Inflammatory macrophage treated with lipopolysaccharide for 1 hour (primary cell): ENCODE results near the gene PLA2G4E.

ENCODE experiments used
- DNase-seq, 2 donors: peaks; one replicate each; pipeline ENCODE4 v3.0.0-alpha.2; 2020 to 2022

Gene PLA2G4E

GRCh38 chr15:41974041-41974440 is 46.8 kb downstream of the PLA2G4E start:
- DNase-seq = no peak

GRCh38 chr15:41972253-41973242 is 48.3 kb downstream of the PLA2G4E start, which contains the start of gene EHD4:
EHD4 (minus strand) TSS chr15:41972557; CDS start chr15:41972494, 63 bp downstream.
- DNase-seq = peak; percentile 99 to 100

GRCh38 chr15:41971895-41972252 is 49.0 kb downstream of the PLA2G4E start:
- peak in 1 of 2 donors; percentile 9 for DNase-seq

- DNase-seq = peak; percentile 62 to 75
Measured at GRCh38 chr15:41971089-41971894, 49.5 kb downstream of the PLA2G4E start.

- DNase-seq = no peak
Measured at GRCh38 chr15:41970456-41970855, 50.4 kb downstream of the PLA2G4E start.

- DNase-seq = peak; percentile 29 to 44
Measured at GRCh38 chr15:41969851-41970431, 50.9 kb downstream of the PLA2G4E start.

GRCh38 chr15:41968701-41969100 is 52.1 kb downstream of the PLA2G4E start:
- DNase-seq = peak; percentile 58 to 77

GRCh38 chr15:41967506-41968206 is 53.2 kb downstream of the PLA2G4E start:
- DNase-seq = peak; percentile 92 to 93

GRCh38 chr15:41966920-41967465 is 53.8 kb downstream of the PLA2G4E start:
- peak in 1 of 2 donors; percentile 12 for DNase-seq

- DNase-seq = no peak
Measured at GRCh38 chr15:41966414-41966812, 54.4 kb downstream of the PLA2G4E start.

GRCh38 chr15:41965441-41966413 is 55.1 kb downstream of the PLA2G4E start:
- DNase-seq = no peak

- DNase-seq = no peak
Measured at GRCh38 chr15:41961595-41962202, 59.1 kb downstream of the PLA2G4E start.

- no peak for DNase-seq
Measured at GRCh38 chr15:41961001-41961518, 59.8 kb downstream of the PLA2G4E start.

GRCh38 chr15:41958002-41958420 is 62.8 kb downstream of the PLA2G4E start:
- DNase-seq = no peak

- DNase-seq = no peak
Measured at GRCh38 chr15:41957021-41957897, 63.6 kb downstream of the PLA2G4E start.

GRCh38 chr15:41955807-41956525 is 64.9 kb downstream of the PLA2G4E start:
- DNase-seq = no peak

- no peak for DNase-seq
Measured at GRCh38 chr15:41955100-41955499, 65.7 kb downstream of the PLA2G4E start.

GRCh38 chr15:41954036-41954435 is 66.8 kb downstream of the PLA2G4E start:
- no peak for DNase-seq
